GM10266 (cell line): Measurements from ENCODE around the gene SOX5.
"Not testable (repeated sequence)": the region's sequence is repeated elsewhere in the genome, so short reads cannot be mapped to it uniquely, and the experiment has no call there.

ENCODE experiments used
- DNase-seq: peaks from one replicate; pipeline ENCODE4 v3.0.0; 2012; ENCODE audit errors: extremely low spot score
- TF ChIP-seq, protein P1 (sequence below): IDR thresholded peaks from 2 replicates; pipeline ENCODE4 v1.5.1; 2012; ENCODE audit warnings: mild to moderate bottlenecking, low read depth; ENCODE audit not compliant: control insufficient read depth, insufficient read depth; ENCODE audit errors: missing control alignments

Gene SOX5

GRCh38 chr12:23851602-23852001, 97.9 kb downstream of the SOX5 start:
- TF ChIP-seq, protein P1, sequence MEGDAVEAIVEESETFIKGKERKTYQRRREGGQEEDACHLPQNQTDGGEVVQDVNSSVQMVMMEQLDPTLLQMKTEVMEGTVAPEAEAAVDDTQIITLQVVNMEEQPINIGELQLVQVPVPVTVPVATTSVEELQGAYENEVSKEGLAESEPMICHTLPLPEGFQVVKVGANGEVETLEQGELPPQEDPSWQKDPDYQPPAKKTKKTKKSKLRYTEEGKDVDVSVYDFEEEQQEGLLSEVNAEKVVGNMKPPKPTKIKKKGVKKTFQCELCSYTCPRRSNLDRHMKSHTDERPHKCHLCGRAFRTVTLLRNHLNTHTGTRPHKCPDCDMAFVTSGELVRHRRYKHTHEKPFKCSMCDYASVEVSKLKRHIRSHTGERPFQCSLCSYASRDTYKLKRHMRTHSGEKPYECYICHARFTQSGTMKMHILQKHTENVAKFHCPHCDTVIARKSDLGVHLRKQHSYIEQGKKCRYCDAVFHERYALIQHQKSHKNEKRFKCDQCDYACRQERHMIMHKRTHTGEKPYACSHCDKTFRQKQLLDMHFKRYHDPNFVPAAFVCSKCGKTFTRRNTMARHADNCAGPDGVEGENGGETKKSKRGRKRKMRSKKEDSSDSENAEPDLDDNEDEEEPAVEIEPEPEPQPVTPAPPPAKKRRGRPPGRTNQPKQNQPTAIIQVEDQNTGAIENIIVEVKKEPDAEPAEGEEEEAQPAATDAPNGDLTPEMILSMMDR: no peak
- DNase-seq: no peak

- no peak for DNase-seq
- TF ChIP-seq, protein P1: no peak
Observed at GRCh38 chr12:23847857-23848256, 101.6 kb downstream of the SOX5 start.

DNA sequence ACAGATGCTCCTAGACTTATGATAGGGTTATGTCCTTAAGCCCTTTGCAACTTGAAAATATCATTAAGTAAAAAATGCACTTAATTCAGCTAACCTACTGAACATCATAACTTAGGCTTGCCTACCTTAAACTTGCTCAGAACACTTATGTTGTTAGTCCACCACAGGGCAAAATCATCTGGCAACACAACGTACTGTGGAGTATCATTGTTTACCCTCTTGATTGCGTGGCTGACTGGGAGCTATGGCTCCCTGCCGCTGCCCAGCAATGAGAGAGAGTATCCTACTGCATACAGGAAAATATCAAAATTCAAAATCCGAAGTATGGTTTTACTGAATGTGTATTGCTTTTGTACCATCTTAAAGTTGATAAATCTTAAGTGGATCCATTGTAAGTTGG, 105.5 kb downstream of the SOX5 start:
- TF ChIP-seq, protein P1: no peak
- DNase-seq: no peak

- TF ChIP-seq, protein P1: no peak
- DNase-seq: no peak
Observed at GRCh38 chr12:23834076-23834475, 115.4 kb downstream of the SOX5 start.

GRCh38 chr12:23831739-23832138, 117.7 kb downstream of the SOX5 start:
- no peak for DNase-seq
- TF ChIP-seq, protein P1: no peak

DNA sequence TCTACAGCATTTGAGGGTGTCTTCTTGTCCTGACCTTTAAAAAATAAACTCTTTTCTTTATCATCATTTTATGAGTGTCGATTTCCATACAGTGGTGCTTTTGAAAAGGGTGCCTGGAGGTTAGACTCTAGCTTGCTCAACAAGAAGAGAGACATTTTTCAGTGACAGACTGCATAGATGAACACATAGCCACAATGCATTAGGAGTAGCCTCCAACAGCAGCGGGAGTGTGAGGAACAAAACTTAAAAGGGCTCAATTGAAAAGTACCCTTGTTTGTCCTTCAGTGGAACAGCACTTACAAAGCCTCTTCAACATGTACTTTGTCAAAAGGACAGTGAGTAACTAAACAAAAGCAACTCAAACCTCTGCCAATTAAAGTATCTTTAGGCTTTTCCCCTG, 119.3 kb downstream of the SOX5 start:
- TF ChIP-seq, protein P1: no peak
- DNase-seq: no peak

DNA sequence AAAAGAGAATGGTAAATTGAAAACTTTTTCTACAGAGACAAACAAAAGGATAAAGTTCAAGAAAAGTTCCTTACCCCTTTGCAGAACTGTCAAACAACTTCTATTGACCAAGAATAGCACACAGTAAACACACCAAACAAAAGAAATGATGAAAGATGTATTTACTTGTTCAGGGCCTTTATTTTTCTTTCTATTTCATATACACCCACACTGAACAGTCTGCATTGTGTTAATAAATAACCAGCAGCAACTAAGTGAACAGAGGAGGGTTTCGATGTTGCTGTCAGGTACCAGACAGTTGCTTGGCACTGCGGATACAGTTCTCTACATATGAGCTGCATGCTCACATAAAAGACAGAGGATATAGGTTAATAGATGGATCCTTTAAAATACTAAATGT, 122.1 kb downstream of the SOX5 start:
- DNase-seq: no peak
- TF ChIP-seq, protein P1: no peak

- not testable (repeated sequence) for DNase-seq
Observed at GRCh38 chr12:23825124-23825523, 124.3 kb downstream of the SOX5 start.
